H9 (cell line): Measurements from ENCODE around the gene PLAC9. TPM values are rescaled to one million over a fixed set of nuclear protein-coding genes. Genes with fewer than 3 reads are reported as not detected.

Experiments used
- DNase-seq: peaks from one replicate; pipeline ENCODE4 v3.0.0-alpha.2; 2017
- H2AFZ ChIP-seq: one replicate; pipeline ENCODE4 v1.6.1; 2013; ENCODE audit warnings: mild to moderate bottlenecking, low read length, control low read depth, moderate library complexity
- H2AK5ac ChIP-seq: 2 replicates; pipeline ENCODE4 v1.6.1; 2013; ENCODE audit warnings: low read length, control low read depth, mixed read lengths; ENCODE audit not compliant: insufficient read length
- H2BK120ac ChIP-seq: one replicate; pipeline ENCODE4 v1.6.1; 2013; ENCODE audit warnings: low read depth, mild to moderate bottlenecking, low read length, control low read depth, inconsistent platforms; ENCODE audit not compliant: poor library complexity, severe bottlenecking
- H2BK12ac ChIP-seq: 2 replicates; pipeline ENCODE4 v1.6.1; 2013; ENCODE audit warnings: low read length, control low read depth, mixed read lengths, low read depth; ENCODE audit not compliant: insufficient read length
- H2BK15ac ChIP-seq: 2 replicates; pipeline ENCODE4 v1.6.1; 2013; ENCODE audit warnings: low read depth, low read length, control low read depth
- H2BK20ac ChIP-seq: one replicate; pipeline ENCODE4 v1.6.1; 2013; ENCODE audit warnings: low read depth, mild to moderate bottlenecking, low read length, control low read depth, inconsistent platforms; ENCODE audit not compliant: poor library complexity, severe bottlenecking
- H2BK5ac ChIP-seq: 2 replicates; pipeline ENCODE4 v1.6.1; 2013; ENCODE audit warnings: low read length, control low read depth, mixed read lengths; ENCODE audit not compliant: insufficient read length
- H3K14ac ChIP-seq: 2 replicates; pipeline ENCODE4 v1.6.1; 2013; ENCODE audit warnings: low read length, control low read depth; ENCODE audit not compliant: insufficient read depth
- H3K18ac ChIP-seq: 2 replicates; pipeline ENCODE4 v1.6.1; 2013; ENCODE audit warnings: low read depth, mild to moderate bottlenecking, mixed read lengths, low read length, control low read depth; ENCODE audit not compliant: insufficient read length
- H3K23ac ChIP-seq: 2 replicates; pipeline ENCODE4 v1.6.1; 2013; ENCODE audit warnings: low read length, control low read depth, mixed read lengths, low read depth; ENCODE audit not compliant: insufficient read length
- H3K23me2 ChIP-seq: 2 replicates; pipeline ENCODE4 v1.6.1; 2013; ENCODE audit warnings: low read depth, mild to moderate bottlenecking, mixed read lengths, low read length, control low read depth; ENCODE audit not compliant: insufficient read length, poor library complexity, severe bottlenecking
- H3K27ac ChIP-seq: 2 replicates; pipeline ENCODE4 v1.5.1; 2013; ENCODE audit warnings: low read length, control low read depth, mixed read lengths, low read depth; ENCODE audit not compliant: insufficient read length
- H3K27me3 ChIP-seq: 2 replicates; pipeline ENCODE4 v1.6.1; 2013; ENCODE audit warnings: low read length, control low read depth, inconsistent platforms; ENCODE audit not compliant: insufficient read depth
- H3K4ac ChIP-seq: 2 replicates; pipeline ENCODE4 v1.6.1; 2013; ENCODE audit warnings: low read depth, mild to moderate bottlenecking, control low read depth, inconsistent platforms, low read length, moderate library complexity
- H3K4me1 ChIP-seq: 2 replicates; pipeline ENCODE4 v1.6.1; 2013; ENCODE audit warnings: low read length, control low read depth, inconsistent platforms; ENCODE audit not compliant: insufficient read depth
- H3K4me2 ChIP-seq: 2 replicates; pipeline ENCODE4 v1.6.1; 2013; ENCODE audit warnings: low read length, control low read depth, mixed read lengths; ENCODE audit not compliant: insufficient read length, insufficient read depth
- H3K56ac ChIP-seq: 2 replicates; pipeline ENCODE4 v1.6.1; 2013; ENCODE audit warnings: low read depth, mild to moderate bottlenecking, mixed read lengths, low read length, control low read depth; ENCODE audit not compliant: insufficient read length
- H3K79me1 ChIP-seq: 2 replicates; pipeline ENCODE4 v1.6.1; 2013; ENCODE audit warnings: low read depth, mild to moderate bottlenecking, moderate library complexity, low read length, control low read depth, inconsistent platforms; ENCODE audit not compliant: insufficient read depth, poor library complexity, severe bottlenecking
- H3K79me2 ChIP-seq: 2 replicates; pipeline ENCODE4 v1.6.1; 2013; ENCODE audit warnings: low read length, control low read depth, inconsistent platforms; ENCODE audit not compliant: insufficient read depth
- H3K9ac ChIP-seq: 2 replicates; pipeline ENCODE4 v1.6.1; 2013; ENCODE audit warnings: low read length, control low read depth, mixed read lengths; ENCODE audit not compliant: insufficient read length; ENCODE audit errors: extremely low read depth
- H3K9me3 ChIP-seq: one replicate; pipeline ENCODE4 v1.6.1; 2013; ENCODE audit warnings: low read depth, low read length, inconsistent platforms; ENCODE audit not compliant: control insufficient read depth
- H3T11ph ChIP-seq: one replicate; pipeline ENCODE4 v1.6.1; 2013; ENCODE audit warnings: mild to moderate bottlenecking, low read length, control low read depth, inconsistent platforms
- H4K20me1 ChIP-seq: one replicate; pipeline ENCODE4 v1.6.1; 2013; ENCODE audit not compliant: control insufficient read depth, insufficient read length, insufficient read depth
- H4K5ac ChIP-seq: 2 replicates; pipeline ENCODE4 v1.6.1; 2013; ENCODE audit warnings: low read depth, mild to moderate bottlenecking, mixed read lengths, low read length, control low read depth; ENCODE audit not compliant: insufficient read length
- H4K8ac ChIP-seq: replicated peaks from 2 replicates; pipeline ENCODE4 v1.6.1; 2013; ENCODE audit warnings: low read length, control low read depth, mixed read lengths, low read depth; ENCODE audit not compliant: insufficient read length
- H4K91ac ChIP-seq: 2 replicates; pipeline ENCODE4 v1.6.1; 2013; ENCODE audit warnings: low read depth, mild to moderate bottlenecking, moderate library complexity, mixed read lengths, low read length, control low read depth; ENCODE audit not compliant: insufficient read length
- H3K27ac Mint-ChIP-seq, 3 experiments: 2 replicates in 2 of 3; 3 replicates in 1 of 3; pipeline ENCODE4 v1.8.0; 2020 to 2021; ENCODE audit warnings: mixed read lengths in 3 of 3, mild to moderate bottlenecking in 1 of 3, moderate library complexity in 1 of 3
- H3K27me3 Mint-ChIP-seq: 2 replicates; pipeline ENCODE4 v1.8.0; 2021; ENCODE audit warnings: low read depth, mild to moderate bottlenecking, moderate library complexity, mixed read lengths
- H3K36me3 Mint-ChIP-seq, 3 experiments: 2 replicates in 2 of 3; 3 replicates in 1 of 3; pipeline ENCODE4 v1.8.0; 2020 to 2021; ENCODE audit warnings: low read depth in 3 of 3, mixed read lengths in 3 of 3; ENCODE audit not compliant: insufficient read depth in 1 of 3
- H3K4me1 Mint-ChIP-seq, 2 experiments: 2 replicates each; pipeline ENCODE4 v1.8.0; 2020; ENCODE audit warnings: mixed read lengths in 2 of 2
- H3K4me3 Mint-ChIP-seq, 2 experiments: 2 replicates in 1 of 2; 3 replicates in 1 of 2; pipeline ENCODE4 v1.8.0; 2020 to 2021; ENCODE audit warnings: mild to moderate bottlenecking in 2 of 2, mixed read lengths in 2 of 2, moderate library complexity in 1 of 2
- H3K9me3 Mint-ChIP-seq, 2 experiments: 2 replicates in 1 of 2; 3 replicates in 1 of 2; pipeline ENCODE4 v1.8.0; 2020; ENCODE audit warnings: mild to moderate bottlenecking in 2 of 2, mixed read lengths in 2 of 2, moderate library complexity in 1 of 2
- CTCF ChIP-seq: fragments of 200-600 bp; sonication (generic); conservative IDR thresholded peaks from 3 replicates; pipeline ENCODE4 v1.8.0; 2021; ENCODE audit warnings: antibody characterized with exemption, mild to moderate bottlenecking
- WGBS: extraction: QIAGEN DNeasy Blood & Tissue Kit; methylation state at CpG from one replicate; pipeline ENCODE4 v1.1.7; 2013; ENCODE audit warnings: missing lambda C conversion rate, low lambda C conversion rate, mixed read lengths; ENCODE audit not compliant: insufficient read length; ENCODE audit errors: extremely low coverage; 5-methylcytosine and 5-hydroxymethylcytosine counted together
- total RNA-seq: library from RNA; stranded (reverse); gene quantifications from 2 replicates; pipeline ENCODE4 v1.2.1, GENCODE V29; 2021

Gene PLAC9
- total RNA-seq, 1 experiment from 2014 or later, result 4.3 TPM

GRCh38 chr10:80104066-80104926 is 28.2 kb upstream of the PLAC9 start:
- Histone ChIP-seq H3K4me2 (no peak overlapping the region), H4K20me1 (no peaks in the 10 kb centered on the region), H3K79me2 (no peaks in the 10 kb centered on the region), H3K27me3 (no peaks in the 10 kb centered on the region), H2AFZ (no peak overlapping the region), H4K91ac (no peak overlapping the region), H2BK5ac (no peak overlapping the region), H3K4me1 (peaks cover 7% of the 10 kb centered on the region), H3K56ac (no peak overlapping the region), H3T11ph (no peak overlapping the region), H3K9me3 (peaks cover 8% of the 10 kb centered on the region), H2BK15ac (0 out of 2 replicates have a peak overlapping the region, but pooled peaks have one; percentile 82), H2AK5ac (no peak overlapping the region), H3K23me2 (no peaks in the 10 kb centered on the region), H3K18ac (no peak overlapping the region), H3K9ac (no peak overlapping the region), H2BK120ac (no peak overlapping the region), H2BK12ac (no peak overlapping the region), H3K4ac (no peak overlapping the region), H3K23ac (no peak overlapping the region), H4K5ac (no peak overlapping the region), H2BK20ac (peak overlapping the region; percentile 60), H3K27ac (no peak overlapping the region), H4K8ac (no peak overlapping the region), H3K14ac (no peak overlapping the region), H3K79me1 (no peaks in the 10 kb centered on the region)
- H3K27ac Mint-ChIP-seq, result no peak overlapping the region
- DNase-seq, result no peak
- no peak overlapping the region for H3K4me3 Mint-ChIP-seq
- H3K4me1 Mint-ChIP-seq, result peaks cover 42 to 59% of the 10 kb centered on the region in 2 experiments
- no peak for TF ChIP-seq CTCF
- H3K36me3 Mint-ChIP-seq, result peaks cover 15 to 19% (median 17%) of the 10 kb centered on the region in 3 experiments
- H3K27me3 Mint-ChIP-seq, result peaks cover 8% of the 10 kb centered on the region
- H3K9me3 Mint-ChIP-seq, result peaks cover 22 to 23% of the 10 kb centered on the region in 2 experiments
- WGBS, result no CpG with 5 or more reads among the region's 10 CpGs
